SH-SY5Y (cell line): Measurements from ENCODE around the gene CHCHD1.

Source experiments
- GATA2 ChIP-seq: IDR thresholded peaks from 2 replicates; pipeline ENCODE4 v1.6.1; 2011; ENCODE audit warnings: mild to moderate bottlenecking, low read depth, low read length
- GATA3 ChIP-seq: IDR thresholded peaks from 2 replicates; pipeline ENCODE4 v1.6.1; 2011; ENCODE audit warnings: low read depth, mild to moderate bottlenecking, low read length, moderate library complexity

DNA sequence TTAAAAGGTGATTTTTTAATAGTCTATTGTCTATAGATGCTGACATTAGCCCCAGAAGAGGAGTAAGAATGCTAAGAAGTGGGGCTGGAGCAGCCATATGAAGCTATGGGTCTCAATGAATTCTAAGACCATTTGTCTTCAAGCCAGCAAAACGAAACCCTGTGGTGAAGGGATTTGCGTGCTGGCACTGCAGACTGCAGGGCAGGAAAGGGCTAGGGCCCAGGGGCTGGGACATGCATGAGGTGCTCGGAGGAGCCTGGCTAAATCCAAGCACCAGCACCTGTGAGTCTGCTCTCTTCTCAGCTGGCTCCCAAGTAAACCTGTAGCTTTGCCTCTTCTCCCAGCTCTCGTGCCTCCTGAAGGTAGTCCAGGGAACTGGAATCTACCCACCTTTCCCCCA lies 30.8 kb downstream of the CHCHD1 start:
- TF ChIP-seq GATA2: no peak
- no peak for TF ChIP-seq GATA3
